Prostate gland (tissue), 2 donors: ENCODE data around the gene TFCP2.

Experiments
- POLR2AphosphoS5 ChIP-seq: sonication (generic); formaldehyde crosslinking; IDR thresholded peaks from one replicate; pipeline ENCODE4 v1.6.1; 2017; ENCODE audit warnings: antibody characterized with exemption
- TF ChIP-seq, protein P1 (sequence below), 4 experiments: fragments of 200-600 bp in 2 of 4; fragments of 450-650 bp in 2 of 4; sonication (generic) in 2 of 4; IDR thresholded peaks; 1 replicate in 3 of 4; 2 replicates in 1 of 4; pipeline ENCODE4 v1.5.1; 2016 to 2019; ENCODE audit warnings: antibody characterized with exemption in 4 of 4, mild to moderate bottlenecking in 2 of 4, moderate library complexity in 2 of 4

DNA sequence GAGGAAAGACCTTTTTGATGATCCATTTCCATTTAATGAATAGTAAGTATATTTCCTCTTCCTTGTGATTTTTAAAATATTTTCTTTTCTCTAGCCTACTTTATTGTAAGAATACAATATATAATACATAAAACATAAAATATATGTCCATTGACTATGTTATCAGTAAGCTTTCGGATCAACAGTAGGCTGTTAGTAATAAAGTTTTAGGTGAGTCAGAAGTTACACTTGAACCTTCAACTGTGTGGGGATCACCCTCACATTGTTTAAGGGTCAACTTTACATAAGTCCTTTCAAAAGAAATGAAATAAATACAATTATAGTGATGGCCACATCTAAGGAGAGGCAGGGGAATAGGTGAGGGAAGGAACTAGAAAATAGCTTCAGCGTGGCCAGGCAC, 5.0 kb upstream of the TFCP2 start:
- TF ChIP-seq, protein P1, sequence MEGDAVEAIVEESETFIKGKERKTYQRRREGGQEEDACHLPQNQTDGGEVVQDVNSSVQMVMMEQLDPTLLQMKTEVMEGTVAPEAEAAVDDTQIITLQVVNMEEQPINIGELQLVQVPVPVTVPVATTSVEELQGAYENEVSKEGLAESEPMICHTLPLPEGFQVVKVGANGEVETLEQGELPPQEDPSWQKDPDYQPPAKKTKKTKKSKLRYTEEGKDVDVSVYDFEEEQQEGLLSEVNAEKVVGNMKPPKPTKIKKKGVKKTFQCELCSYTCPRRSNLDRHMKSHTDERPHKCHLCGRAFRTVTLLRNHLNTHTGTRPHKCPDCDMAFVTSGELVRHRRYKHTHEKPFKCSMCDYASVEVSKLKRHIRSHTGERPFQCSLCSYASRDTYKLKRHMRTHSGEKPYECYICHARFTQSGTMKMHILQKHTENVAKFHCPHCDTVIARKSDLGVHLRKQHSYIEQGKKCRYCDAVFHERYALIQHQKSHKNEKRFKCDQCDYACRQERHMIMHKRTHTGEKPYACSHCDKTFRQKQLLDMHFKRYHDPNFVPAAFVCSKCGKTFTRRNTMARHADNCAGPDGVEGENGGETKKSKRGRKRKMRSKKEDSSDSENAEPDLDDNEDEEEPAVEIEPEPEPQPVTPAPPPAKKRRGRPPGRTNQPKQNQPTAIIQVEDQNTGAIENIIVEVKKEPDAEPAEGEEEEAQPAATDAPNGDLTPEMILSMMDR (IDR thresholded peaks at IDR 0.05): no peak
- TF ChIP-seq POLR2AphosphoS5: no peak
